Panc1 (cell line): Measurements from ENCODE around the gene RB1. TPM values are rescaled to one million over a fixed set of nuclear protein-coding genes. Genes with fewer than 3 reads are reported as not detected.

Source experiments
- ATAC-seq: fragments of 200-7000 bp; cut with Tn5 transposase; 2 replicates; pipeline ENCODE4 v1.9.1; 2020; ENCODE audit warnings: mild to moderate bottlenecking, moderate library complexity
- BruUV-seq: library from RNA; stranded (reverse); fragments of 400-500 nt; replicated peaks from 2 replicates; lab custom pipeline; 2021; lab: Mats Ljungman, UMichigan
- CTCF ChIA-PET: fragments of 300-600 bp; sonication (Branson Sonifier 250); formaldehyde crosslinking; loops from one replicate; lab custom pipeline; 2022; ENCODE audit warnings: antibody characterized with exemption; lab: Charles Lee
- POLR2A ChIA-PET: fragments of 300-600 bp; sonication (Branson Sonifier 250); formaldehyde crosslinking; loops from one replicate; lab custom pipeline; 2022; ENCODE audit warnings: antibody characterized with exemption; lab: Charles Lee
- DNase-seq: peaks from one replicate; pipeline ENCODE4 v3.0.0-alpha.2; 2010; ENCODE audit warnings: low read depth, low spot score
- H3K27ac ChIP-seq: 2 replicates; pipeline ENCODE4 v1.5.1; 2011; ENCODE audit warnings: mild to moderate bottlenecking, low read length, inconsistent platforms
- H3K27me3 ChIP-seq: fragments of 200-500 bp; sonication (Bioruptor generic); 2 replicates; pipeline ENCODE4 v1.6.0; 2014; ENCODE audit warnings: low read length, inconsistent platforms; ENCODE audit not compliant: control insufficient read depth, insufficient read depth
- H3K36me3 ChIP-seq: fragments of 200-500 bp; sonication (Bioruptor generic); 2 replicates; pipeline ENCODE4 v1.5.1; 2014; ENCODE audit warnings: inconsistent platforms, mild to moderate bottlenecking, low read length, moderate library complexity; ENCODE audit not compliant: control insufficient read depth, insufficient read depth
- H3K4me1 ChIP-seq: 2 replicates; pipeline ENCODE4 v1.5.1; 2011; ENCODE audit warnings: inconsistent platforms, mild to moderate bottlenecking, low read length, moderate library complexity; ENCODE audit not compliant: control insufficient read depth, insufficient read depth
- H3K4me3 ChIP-seq, 2 experiments: 2 replicates each; pipeline ENCODE4 v1.5.1; 2011 to 2012; ENCODE audit warnings: low read depth in 2 of 2, low read length in 2 of 2, mild to moderate bottlenecking in 2 of 2, inconsistent platforms in 1 of 2, moderate library complexity in 1 of 2
- H3K9me3 ChIP-seq: fragments of 200-500 bp; sonication (Bioruptor generic); 2 replicates; pipeline ENCODE4 v1.5.1; 2014; ENCODE audit warnings: low read depth, mild to moderate bottlenecking, inconsistent platforms, low read length, moderate library complexity; ENCODE audit not compliant: control insufficient read depth, insufficient read depth
- CTCF ChIP-seq: fragments of 450-650 bp; IDR thresholded peaks from 2 replicates; pipeline ENCODE4 v1.5.1; 2017; ENCODE audit warnings: mild to moderate bottlenecking
- POLR2AphosphoS5 ChIP-seq: IDR thresholded peaks from 2 replicates; pipeline ENCODE4 v1.6.1; 2012; ENCODE audit warnings: mild to moderate bottlenecking, low read depth, low read length, moderate library complexity
- REST ChIP-seq, 2 experiments: IDR thresholded peaks; 2 replicates each; pipeline ENCODE4 v1.6.1; 2011 to 2012; ENCODE audit warnings: low read depth in 2 of 2, control low read depth in 1 of 2, low read length in 1 of 2, mild to moderate bottlenecking in 1 of 2, moderate library complexity in 1 of 2; ENCODE audit not compliant: insufficient read depth in 1 of 2
- SIN3A ChIP-seq: IDR thresholded peaks from 2 replicates; pipeline ENCODE4 v1.6.1; 2012; ENCODE audit warnings: low read depth, mild to moderate bottlenecking, low read length, moderate library complexity, borderline replicate concordance; ENCODE audit not compliant: insufficient read depth
- TCF7L2 ChIP-seq: IDR thresholded peaks from 2 replicates; pipeline ENCODE4 v1.6.1; 2011; ENCODE audit warnings: mild to moderate bottlenecking, low read depth, low read length, inconsistent platforms
- in situ Hi-C: cut with HindIII; loops from 2 replicates; pipeline ENCODE4 v1.10.0; 2016; ENCODE audit warnings: low sequenced_read_pairs, low pct_unique_long_range_greater_than_20kb
- intact Hi-C: fragments of 100-400 bp; cut with micrococcal nuclease; formaldehyde crosslinking; loops from one replicate; pipeline ENCODE4 v1.10.0; 2022; ENCODE audit not compliant: unreplicated experiment
- total RNA-seq: library from RNA; stranded (reverse); gene quantifications from one replicate; pipeline ENCODE4 v1.2.1, GENCODE V29; 2021; ENCODE audit not compliant: unreplicated experiment

Gene RB1
- total RNA-seq, 1 experiment from 2014 or later = 36.0 TPM

DNA sequence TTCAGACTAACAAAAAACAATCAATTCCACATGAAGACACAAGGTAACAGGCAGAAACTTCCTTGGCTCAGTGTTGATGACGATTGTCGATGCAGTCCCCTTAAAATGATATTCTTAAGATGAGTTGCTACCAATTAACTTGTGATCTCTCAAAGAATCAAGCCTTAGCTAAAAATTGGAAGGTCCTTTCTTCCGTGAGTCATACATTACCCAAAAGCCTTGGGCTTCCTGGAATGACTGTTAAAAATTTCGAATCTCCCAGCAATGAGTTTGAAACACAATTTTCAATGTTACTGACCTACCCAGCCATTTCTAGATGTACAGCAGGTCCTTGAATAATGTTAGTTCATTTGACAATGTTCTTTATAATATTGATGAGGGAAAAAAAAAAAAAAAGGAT is 28.0 kb upstream of the RB1 start:
- ChIA-PET CTCF (no interaction called here), POLR2A (no interaction called here)
- Histone ChIP-seq H3K9me3 (no peaks in the 10 kb centered on the region), H3K36me3 (no peaks in the 10 kb centered on the region), H3K27ac (no peak overlapping the region), H3K4me3 (no peak overlapping the region), H3K4me1 (no peaks in the 10 kb centered on the region), H3K27me3 (no peaks in the 10 kb centered on the region)
- ATAC-seq = no peak
- DNase-seq = no peak
- intact Hi-C loops (no loop called here), in situ Hi-C loops (no loop called here)
- TF ChIP-seq SIN3A = no peak
- no peak for TF ChIP-seq POLR2AphosphoS5
- no peak for TF ChIP-seq REST (IDR thresholded peaks at IDR 0.05; ENCODE audit: insufficient read depth in 1 of 2, low read depth in 2 of 2, low read length in 1 of 2)
- TF ChIP-seq CTCF = no peak
- no TSS peak for BruUV-seq

DNA sequence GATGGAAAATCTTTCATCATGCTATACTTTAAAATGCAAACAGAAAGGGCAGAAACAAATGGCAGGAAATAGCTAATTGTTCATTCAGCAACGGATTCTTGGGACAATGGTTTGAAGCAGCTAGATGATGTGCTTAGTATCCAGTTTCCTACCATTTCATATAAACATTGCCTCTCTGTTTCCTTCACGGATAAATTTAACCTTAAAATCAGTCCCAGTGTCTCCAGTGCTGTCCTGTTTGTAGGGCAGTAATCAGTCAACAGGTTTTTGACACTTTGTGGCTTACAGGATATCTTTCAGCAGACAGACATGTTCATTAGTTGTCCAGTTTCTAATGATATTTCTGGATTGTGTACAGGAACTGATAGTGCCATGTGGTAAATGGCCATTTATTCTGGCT is 24.7 kb upstream of the RB1 start:
- in situ Hi-C loops = no loop called here
- H3K36me3 ChIP-seq = no peaks in the 10 kb centered on the region
- no peaks in the 10 kb centered on the region for H3K27me3 ChIP-seq
- DNase-seq (no peak), ATAC-seq (no peak)
- no peak for TF ChIP-seq REST (IDR thresholded peaks at IDR 0.05; ENCODE audit: insufficient read depth in 1 of 2, low read depth in 2 of 2, low read length in 1 of 2)
- no peak for TF ChIP-seq TCF7L2
- no peak for TF ChIP-seq POLR2AphosphoS5
- TF ChIP-seq SIN3A = no peak
- TF ChIP-seq CTCF = no peak
- H3K27ac ChIP-seq = no peak overlapping the region
- ChIA-PET CTCF (no interaction called here), POLR2A (no interaction called here)
- H3K4me1 ChIP-seq = no peaks in the 10 kb centered on the region
- intact Hi-C loops = no loop called here
- no peaks in the 10 kb centered on the region for H3K9me3 ChIP-seq
- BruUV-seq = no TSS peak
- H3K4me3 ChIP-seq = no peak overlapping the region
